GM18511 (cell line): ENCODE measurements around the gene NRBP1.
A peak's percentile ranks its signal among the peaks of the same experiment; 100 is the strongest.

Experiments
- ATAC-seq: cut with Tn5 transposase; IDR thresholded peaks from one replicate; pipeline ENCODE4 v1.9.1; 2021; ENCODE audit warnings: mild to moderate bottlenecking, moderate library complexity; ENCODE audit not compliant: unreplicated experiment

NRBP1 gene

GRCh38 chr2:27428213-27428977, at the start of gene NRBP1:
Gene NRBP1, plus strand, starts transcription at chr2:27428631. Its CDS starts 4,643 bp downstream, at chr2:27433274.
- peak; percentile 90 for ATAC-seq

GRCh38 chr2:27378809-27379290, 49.6 kb upstream of the NRBP1 start:
- ATAC-seq: no peak

- ATAC-seq: no peak
Observed at GRCh38 chr2:27379383-27379835, 49.0 kb upstream of the NRBP1 start.

- peak; percentile 49 for ATAC-seq
Observed at GRCh38 chr2:27379836-27380625, 48.4 kb upstream of the NRBP1 start.

GRCh38 chr2:27380626-27381545, 47.5 kb upstream of the NRBP1 start, which contains the start of gene ZNF513:
Gene ZNF513, minus strand, starts transcription at chr2:27380734. Its CDS starts 208 bp downstream, at chr2:27380526.
- peak; percentile 93 for ATAC-seq

GRCh38 chr2:27381577-27382181, 46.8 kb upstream of the NRBP1 start:
- ATAC-seq: no peak

- ATAC-seq: no peak
Observed at GRCh38 chr2:27390822-27391679, 37.4 kb upstream of the NRBP1 start.

- no peak for ATAC-seq
Observed at GRCh38 chr2:27393225-27393624, 35.2 kb upstream of the NRBP1 start.

GRCh38 chr2:27398962-27399361, 29.5 kb upstream of the NRBP1 start:
- no peak for ATAC-seq

GRCh38 chr2:27400348-27401135, 27.9 kb upstream of the NRBP1 start:
- ATAC-seq: no peak

GRCh38 chr2:27407798-27408491, 20.5 kb upstream of the NRBP1 start:
- ATAC-seq: no peak

GRCh38 chr2:27408601-27409320, 19.7 kb upstream of the NRBP1 start:
- ATAC-seq: peak; percentile 43

GRCh38 chr2:27409321-27410073, 18.9 kb upstream of the NRBP1 start, which contains the start of gene PPM1G:
Gene PPM1G, minus strand, starts transcription at chr2:27409591. Its CDS starts 169 bp downstream, at chr2:27409422.
- peak; percentile 95 for ATAC-seq

- ATAC-seq: no peak
Observed at GRCh38 chr2:27412419-27413152, 15.8 kb upstream of the NRBP1 start.

- no peak for ATAC-seq
Observed at GRCh38 chr2:27416151-27416550, 12.3 kb upstream of the NRBP1 start.

GRCh38 chr2:27420996-27421395, 7.4 kb upstream of the NRBP1 start:
- no peak for ATAC-seq
